ENCODE results near the gene ABCD1.

DNA sequence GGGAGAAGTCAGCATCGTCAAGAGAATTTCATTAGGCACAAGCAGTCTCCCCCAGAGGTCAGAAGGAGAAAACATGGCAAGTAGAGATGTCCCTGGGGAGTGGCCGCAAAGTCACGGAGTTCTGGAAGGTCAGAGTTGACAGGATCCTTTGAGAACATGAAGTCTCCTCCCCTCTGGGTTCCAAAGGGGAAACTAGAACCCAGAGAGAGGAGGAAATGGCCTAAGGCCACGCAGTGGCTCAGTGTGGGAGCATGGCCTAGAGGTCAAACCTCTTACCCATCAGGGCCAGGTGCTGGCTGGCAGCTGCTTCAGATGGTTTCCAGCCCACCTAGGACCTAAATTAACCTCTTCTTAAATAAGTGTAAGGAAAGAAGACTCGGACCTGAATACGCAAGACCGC, 68.6 kb downstream of the ABCD1 start:
- TF ChIP-seq, protein P1, sequence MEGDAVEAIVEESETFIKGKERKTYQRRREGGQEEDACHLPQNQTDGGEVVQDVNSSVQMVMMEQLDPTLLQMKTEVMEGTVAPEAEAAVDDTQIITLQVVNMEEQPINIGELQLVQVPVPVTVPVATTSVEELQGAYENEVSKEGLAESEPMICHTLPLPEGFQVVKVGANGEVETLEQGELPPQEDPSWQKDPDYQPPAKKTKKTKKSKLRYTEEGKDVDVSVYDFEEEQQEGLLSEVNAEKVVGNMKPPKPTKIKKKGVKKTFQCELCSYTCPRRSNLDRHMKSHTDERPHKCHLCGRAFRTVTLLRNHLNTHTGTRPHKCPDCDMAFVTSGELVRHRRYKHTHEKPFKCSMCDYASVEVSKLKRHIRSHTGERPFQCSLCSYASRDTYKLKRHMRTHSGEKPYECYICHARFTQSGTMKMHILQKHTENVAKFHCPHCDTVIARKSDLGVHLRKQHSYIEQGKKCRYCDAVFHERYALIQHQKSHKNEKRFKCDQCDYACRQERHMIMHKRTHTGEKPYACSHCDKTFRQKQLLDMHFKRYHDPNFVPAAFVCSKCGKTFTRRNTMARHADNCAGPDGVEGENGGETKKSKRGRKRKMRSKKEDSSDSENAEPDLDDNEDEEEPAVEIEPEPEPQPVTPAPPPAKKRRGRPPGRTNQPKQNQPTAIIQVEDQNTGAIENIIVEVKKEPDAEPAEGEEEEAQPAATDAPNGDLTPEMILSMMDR (IDR thresholded peaks at IDR 0.05; ENCODE audit: low read length), result no peak
- TF ChIP-seq EZH2 (IDR thresholded peaks at IDR 0.05; ENCODE audit: borderline replicate concordance, low read length), result no peak

Data from OCI-LY1 (cell line).